Pancreas (tissue), 10 donors: ENCODE data around the gene SWT1. TPM values are rescaled to one million over a fixed set of nuclear protein-coding genes. Genes with fewer than 3 reads are reported as not detected.
"Not testable (repeated sequence)": the region's sequence is repeated elsewhere in the genome, so short reads cannot be mapped to it uniquely, and the experiment has no call there.

ENCODE experiments used
- ATAC-seq, 4 donors: fragments of 200-7000 bp; cut with Tn5 transposase; one replicate each; pipeline versions ENCODE4 v1.8.0 to v1.9.1; 2020; ENCODE audit warnings: mild to moderate bottlenecking in 4 of 4, moderate library complexity in 4 of 4
- DNase-seq, 6 donors: peaks; one replicate each; pipeline ENCODE4 v3.0.0-alpha.2; 2020
- FAIRE-seq: peaks from 2 replicates; lab custom pipeline; 2012; peaks lifted over from hg19 to GRCh38; lab: Jason Lieb, UNC
- H3K27ac ChIP-seq, 4 donors: fragments of 200-600 bp; sonication (generic); 1 replicate in 3 of 4; 2 replicates in 1 of 4; pipeline versions ENCODE4 v1.5.0 to v1.8.0; 2020
- H3K27me3 ChIP-seq, 4 donors: fragments of 200-600 bp; one replicate each; pipeline ENCODE4 v1.8.0; 2021
- H3K36me3 ChIP-seq, 3 donors: fragments of 200-600 bp; sonication (generic) in 1 of 3; one replicate each; pipeline versions ENCODE4 v1.5.0 to v1.8.0; 2020 to 2021
- H3K4me1 ChIP-seq, 3 donors: fragments of 200-600 bp; one replicate each; pipeline ENCODE4 v1.8.0; 2021
- H3K4me3 ChIP-seq, 4 donors: fragments of 200-600 bp; sonication (generic) in 2 of 4; one replicate each; pipeline versions ENCODE4 v1.5.0 to v1.8.0; 2020 to 2021
- H3K9me3 ChIP-seq, 4 donors: fragments of 200-600 bp; one replicate each; pipeline ENCODE4 v1.8.0; 2021
- WGBS, 2 donors: extraction: QIAGEN DNeasy Blood & Tissue Kit; methylation state at CpG; one replicate each; pipeline ENCODE4 v1.1.7; 2013; 5-methylcytosine and 5-hydroxymethylcytosine counted together
- intact Hi-C, 3 donors: fragments of 100-400 bp; cut with DNase I; formaldehyde crosslinking; loops; one replicate each; pipeline versions ENCODE4 v1.11.1 to v1.14.2; 2022
- polyA plus RNA-seq, 2 donors: library from polyadenylated mRNA; stranded (reverse); fragments of 200-250 nt; gene quantifications; one replicate each; pipeline ENCODE4 v1.2.3, GENCODE V29; 2013
- total RNA-seq, 6 donors: library from RNA; stranded (reverse); fragmentation: NEBNext Ultra II Directional in 4 of 6; extraction: Animal tissue kit (Norgen Biotek cat#: 25700) in 4 of 6; gene quantifications; one replicate each; pipeline versions ENCODE4 v1.2.1 to v1.2.4, GENCODE V29; 2021 to 2023
- TF ChIP-seq, protein P1 (sequence below), 4 donors: fragments of 200-600 bp; sonication (generic) in 3 of 4; IDR thresholded peaks; one replicate each; pipeline versions ENCODE4 v1.5.0 to v1.8.0; 2021; ENCODE audit warnings: antibody characterized with exemption in 4 of 4
- donor health status: healthy with polysubstance abuse.
- donor health status: DM: no; HTN: no; CAD: no; lungs with moderate emphysema.
- donor health status: DM: no; HTN: no; CAD: no.
- donor health status: control.
- donor health status: control.
- donor health status: Bipolar disorder and iron deficiency.
- donor health status: DM: yes; HTN: yes; CAD: no.
- donor health status: DM: no; HTN: no; CAD: no.
- donor health status: DM: no; HTN: no; CAD: no.
- donor health status: DM: yes; HTN: yes; CAD: no.

Gene SWT1
- total and polyA plus RNA-seq, 8 donors = 2.5 to 9.3 (median 8.4) TPM

DNA sequence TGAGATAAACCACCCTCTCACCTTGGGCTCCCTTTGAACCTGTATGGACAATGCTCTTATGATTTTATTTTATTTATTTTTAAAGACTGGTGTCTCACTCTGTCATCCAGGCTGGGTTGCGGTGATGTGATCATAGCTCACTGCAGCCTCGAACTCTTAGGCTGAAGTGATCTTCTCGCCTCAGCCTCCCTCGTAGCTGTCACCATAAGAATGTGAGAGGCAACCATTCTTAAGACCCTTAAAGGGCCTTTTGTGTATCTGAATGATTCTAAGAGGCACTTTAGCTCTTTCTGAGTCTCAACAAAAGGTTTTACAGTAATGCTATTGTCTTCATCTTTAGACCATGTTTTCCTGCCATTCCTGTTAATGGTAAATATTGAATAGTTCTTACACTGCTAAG lies 93.1 kb downstream of the SWT1 start:
- Histone ChIP-seq H3K36me3 (no peaks in the 10 kb centered on the region), H3K9me3 (no peaks in the 10 kb centered on the region), H3K4me3 (no peak overlapping the region), H3K4me1 (no peaks in the 10 kb centered on the region), H3K27me3 (no peaks in the 10 kb centered on the region), H3K27ac (no peak overlapping the region)
- TF ChIP-seq, protein P1, sequence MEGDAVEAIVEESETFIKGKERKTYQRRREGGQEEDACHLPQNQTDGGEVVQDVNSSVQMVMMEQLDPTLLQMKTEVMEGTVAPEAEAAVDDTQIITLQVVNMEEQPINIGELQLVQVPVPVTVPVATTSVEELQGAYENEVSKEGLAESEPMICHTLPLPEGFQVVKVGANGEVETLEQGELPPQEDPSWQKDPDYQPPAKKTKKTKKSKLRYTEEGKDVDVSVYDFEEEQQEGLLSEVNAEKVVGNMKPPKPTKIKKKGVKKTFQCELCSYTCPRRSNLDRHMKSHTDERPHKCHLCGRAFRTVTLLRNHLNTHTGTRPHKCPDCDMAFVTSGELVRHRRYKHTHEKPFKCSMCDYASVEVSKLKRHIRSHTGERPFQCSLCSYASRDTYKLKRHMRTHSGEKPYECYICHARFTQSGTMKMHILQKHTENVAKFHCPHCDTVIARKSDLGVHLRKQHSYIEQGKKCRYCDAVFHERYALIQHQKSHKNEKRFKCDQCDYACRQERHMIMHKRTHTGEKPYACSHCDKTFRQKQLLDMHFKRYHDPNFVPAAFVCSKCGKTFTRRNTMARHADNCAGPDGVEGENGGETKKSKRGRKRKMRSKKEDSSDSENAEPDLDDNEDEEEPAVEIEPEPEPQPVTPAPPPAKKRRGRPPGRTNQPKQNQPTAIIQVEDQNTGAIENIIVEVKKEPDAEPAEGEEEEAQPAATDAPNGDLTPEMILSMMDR (IDR thresholded peaks at IDR 0.05) = no peak
- intact Hi-C loops = no loop called here
- no peak for ATAC-seq
- no peak for FAIRE-seq
- DNase-seq = no peak
- 93 to 96% methylated on average over 4 of the region's 4 CpGs for WGBS, 2 donors

DNA sequence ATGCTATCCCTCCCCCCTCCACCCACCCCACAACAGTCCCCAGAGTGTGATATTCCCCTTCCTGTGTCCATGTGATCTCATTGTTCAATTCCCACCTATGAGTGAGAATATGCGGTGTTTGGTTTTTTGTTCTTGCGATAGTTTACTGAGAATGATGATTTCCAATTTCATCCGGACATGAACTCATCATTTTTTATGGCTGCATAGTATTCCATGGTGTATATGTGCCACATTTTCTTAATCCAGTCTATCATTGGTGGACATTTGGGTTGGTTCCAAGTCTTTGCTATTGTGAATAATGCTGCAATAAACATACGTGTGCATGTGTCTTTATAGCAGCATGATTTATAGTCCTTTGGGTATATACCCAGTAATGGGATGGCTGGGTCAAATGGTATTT lies 95.0 kb downstream of the SWT1 start:
- H3K4me1 ChIP-seq, H3K27ac ChIP-seq, H3K4me3 ChIP-seq, DNase-seq, H3K27me3 ChIP-seq, ATAC-seq, H3K36me3 ChIP-seq, FAIRE-seq, intact Hi-C loops, H3K9me3 ChIP-seq: not testable (repeated sequence)
- 83 to 95% methylated on average over 2 to 3 of the region's 4 CpGs for WGBS, 2 donors

DNA sequence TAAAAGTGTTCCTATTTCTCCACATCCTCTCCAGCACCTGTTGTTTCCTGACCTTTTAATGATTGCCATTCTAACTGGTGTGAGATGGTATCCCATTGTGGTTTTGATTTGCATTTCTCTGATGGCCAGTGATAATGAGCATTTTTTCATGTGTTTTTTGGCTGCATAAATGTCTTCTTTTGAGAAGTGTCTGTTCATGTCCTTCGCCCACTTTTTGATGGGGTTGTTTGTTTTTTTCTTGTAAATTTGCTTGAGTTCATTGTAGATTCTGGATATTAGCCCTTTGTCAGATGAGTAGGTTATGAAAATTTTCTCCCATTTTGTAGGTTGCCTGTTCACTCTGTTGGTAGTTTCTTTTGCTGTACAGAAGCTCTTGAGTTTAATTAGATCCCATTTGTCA lies 95.4 kb downstream of the SWT1 start:
- not testable (repeated sequence) for H3K36me3 ChIP-seq

DNA sequence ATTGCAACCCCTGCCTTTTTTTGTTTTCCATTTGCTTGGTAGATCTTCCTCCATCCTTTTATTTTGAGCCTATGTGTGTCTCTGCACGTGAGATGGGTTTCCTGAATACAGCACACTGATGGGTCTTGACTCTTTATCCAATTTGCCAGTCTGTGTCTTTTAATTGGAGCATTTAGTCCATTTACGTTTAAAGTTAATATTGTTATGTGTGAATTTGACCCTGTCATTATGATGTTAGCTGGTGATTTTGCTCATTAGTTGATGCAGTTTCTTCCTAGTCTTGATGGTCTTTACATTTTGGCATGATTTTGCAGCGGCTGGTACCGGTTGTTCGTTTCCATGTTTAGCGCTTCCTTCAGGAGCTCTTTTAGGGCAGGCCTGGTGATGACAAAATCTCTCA lies 98.6 kb downstream of the SWT1 start:
- DNase-seq, H3K27me3 ChIP-seq, FAIRE-seq, intact Hi-C loops, H3K27ac ChIP-seq, H3K4me1 ChIP-seq, H3K4me3 ChIP-seq, H3K36me3 ChIP-seq, H3K9me3 ChIP-seq, ATAC-seq: not testable (repeated sequence)
- 80 to 90% methylated on average over 3 to 5 of the region's 6 CpGs for WGBS, 2 donors

More for the DNA sequence above, 95.4 kb downstream of the SWT1 start:
- FAIRE-seq, H3K4me1 ChIP-seq, intact Hi-C loops, H3K27me3 ChIP-seq, ATAC-seq, DNase-seq, H3K4me3 ChIP-seq, H3K9me3 ChIP-seq, H3K27ac ChIP-seq: not testable (repeated sequence)
- WGBS, 2 donors = no CpG with 5 or more reads among the region's 1 CpG

DNA sequence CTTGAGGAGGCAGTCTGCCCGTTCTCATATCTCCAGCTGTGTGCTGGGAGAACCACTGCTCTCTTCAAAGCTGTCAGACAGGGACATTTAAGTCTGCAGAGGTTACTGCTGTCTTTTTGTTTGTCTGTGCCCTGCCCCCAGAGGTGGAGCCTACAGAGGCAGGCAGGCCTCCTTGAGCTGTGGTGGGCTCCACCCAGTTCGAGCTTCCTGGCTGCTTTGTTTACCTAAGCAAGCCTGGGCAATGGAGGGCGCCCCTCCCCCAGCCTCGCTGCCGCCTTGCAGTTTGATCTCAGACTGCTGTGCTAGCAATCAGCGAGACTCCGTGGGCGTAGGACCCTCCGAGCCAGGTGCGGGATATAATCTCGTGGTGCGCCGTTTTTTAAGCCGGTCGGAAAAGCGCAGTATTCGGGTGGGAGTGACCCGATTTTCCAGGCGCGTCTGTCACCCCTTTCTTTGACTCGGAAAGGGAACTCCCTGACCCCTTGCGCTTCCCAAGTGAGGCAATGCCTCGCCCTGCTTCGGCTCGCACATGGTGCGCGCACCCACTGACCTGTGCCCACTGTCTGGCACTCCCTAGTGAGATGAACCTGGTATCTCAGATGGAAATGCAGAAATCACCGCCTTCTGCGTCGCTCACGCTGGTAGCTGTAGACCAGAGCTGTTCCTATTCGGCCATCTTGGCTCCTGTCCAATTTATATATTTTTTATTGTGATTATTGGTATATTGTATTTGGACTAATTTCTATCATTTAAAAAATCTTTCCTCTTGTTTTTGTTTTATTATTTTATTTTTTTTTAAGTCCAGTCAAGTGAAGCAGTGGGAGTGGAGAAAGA lies 100.4 kb downstream of the SWT1 start:
- H3K4me3 ChIP-seq, FAIRE-seq, DNase-seq, H3K9me3 ChIP-seq, H3K4me1 ChIP-seq, intact Hi-C loops, ATAC-seq, H3K27ac ChIP-seq, H3K36me3 ChIP-seq, H3K27me3 ChIP-seq: not testable (repeated sequence)
- WGBS, 2 donors = 85 to 89% methylated on average over 10 to 21 of the region's 32 CpGs

DNA sequence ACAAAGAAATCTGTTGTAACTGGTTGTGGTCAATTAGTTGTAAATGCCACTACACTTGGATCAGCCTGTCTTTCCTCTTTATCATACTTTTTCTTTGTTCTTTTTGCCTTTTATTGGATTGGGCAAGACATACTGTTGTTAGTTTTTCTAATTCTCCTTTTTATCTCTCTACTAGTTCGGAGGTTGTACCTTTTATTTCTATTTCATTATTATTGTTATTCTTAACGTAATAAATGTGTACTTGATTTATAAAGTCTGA lies 100.9 kb downstream of the SWT1 start:
- peak; percentile 9 for FAIRE-seq
- no peak overlapping the region for H3K27ac ChIP-seq
- H3K27me3 ChIP-seq = no peaks in the 10 kb centered on the region
- ATAC-seq = no peak
- H3K4me1 ChIP-seq = no peaks in the 10 kb centered on the region
- DNase-seq = no peak
- H3K9me3 ChIP-seq = no peaks in the 10 kb centered on the region
- no peak overlapping the region for H3K4me3 ChIP-seq
- TF ChIP-seq, protein P1 (IDR thresholded peaks at IDR 0.05) = no peak
- intact Hi-C loops = no loop called here
- WGBS, 2 donors = 73 to 84% methylated on average over 2 of the region's 2 CpGs
- H3K36me3 ChIP-seq = no peaks in the 10 kb centered on the region

DNA sequence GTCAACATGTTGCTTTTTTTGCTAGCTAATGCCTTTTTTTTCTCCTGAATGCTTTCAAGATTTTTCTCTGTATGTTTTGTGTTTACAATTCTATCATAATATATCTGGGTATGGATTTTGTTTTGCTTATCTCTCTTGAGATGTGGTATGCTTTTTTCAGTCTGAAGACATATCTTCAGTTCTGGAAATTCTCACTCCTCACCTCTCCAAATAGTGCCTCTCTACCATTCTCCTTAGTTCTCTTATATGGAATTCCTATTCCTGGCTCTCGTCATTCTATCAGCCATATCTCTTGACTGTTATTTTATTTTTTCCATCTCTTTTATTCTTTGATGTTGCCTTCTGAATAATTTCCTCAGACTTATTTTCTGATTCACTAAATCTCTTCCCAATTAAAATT lies 101.7 kb downstream of the SWT1 start:
- no peak overlapping the region for H3K27ac ChIP-seq
- no peaks in the 10 kb centered on the region for H3K36me3 ChIP-seq
- DNase-seq (no peak), FAIRE-seq (no peak), ATAC-seq (no peak)
- no peaks in the 10 kb centered on the region for H3K27me3 ChIP-seq
- TF ChIP-seq, protein P1 (IDR thresholded peaks at IDR 0.05) = no peak
- H3K4me3 ChIP-seq = no peak overlapping the region
- intact Hi-C loops = no loop called here
- H3K4me1 ChIP-seq = no peaks in the 10 kb centered on the region
- H3K9me3 ChIP-seq = no peaks in the 10 kb centered on the region
- WGBS, 2 donors = 90 to 98% methylated on average over 1 of the region's 1 CpG
